Measurements from ENCODE around the gene C3AR1.
"Not testable (repeated sequence)": the region's sequence is repeated elsewhere in the genome, so short reads cannot be mapped to it uniquely, and the experiment has no call there.

Gene C3AR1

DNA sequence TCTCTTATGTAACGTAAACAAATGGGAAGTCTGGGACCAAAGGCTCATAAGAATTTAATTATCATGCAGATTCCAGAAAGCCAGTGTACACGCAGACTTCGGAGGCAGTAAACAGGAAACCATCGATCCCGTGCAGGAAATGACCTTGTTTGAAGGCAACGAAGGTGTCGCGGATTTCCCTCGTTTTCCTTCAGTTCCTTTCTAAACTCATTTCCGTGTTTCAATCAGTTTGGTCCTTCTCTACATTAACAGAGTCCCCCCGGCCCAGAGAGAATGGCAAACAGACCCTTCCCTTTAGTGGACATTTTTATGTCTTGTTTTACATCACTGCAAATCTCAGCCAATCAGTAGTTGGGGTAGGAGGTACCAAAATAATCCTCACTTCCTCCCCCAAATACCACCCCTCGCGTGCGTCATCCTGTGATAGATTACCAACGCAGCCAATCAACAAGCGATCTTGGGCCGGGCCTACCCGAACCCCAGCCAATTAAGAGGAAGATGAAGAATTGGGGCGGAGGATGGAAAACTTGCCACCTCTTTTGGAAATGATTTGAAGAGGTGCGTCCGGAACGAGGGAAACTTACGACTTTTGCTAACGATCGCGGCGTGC is 39.8 kb downstream of the C3AR1 start:
- DNase-seq = peak; percentile 99

DNA sequence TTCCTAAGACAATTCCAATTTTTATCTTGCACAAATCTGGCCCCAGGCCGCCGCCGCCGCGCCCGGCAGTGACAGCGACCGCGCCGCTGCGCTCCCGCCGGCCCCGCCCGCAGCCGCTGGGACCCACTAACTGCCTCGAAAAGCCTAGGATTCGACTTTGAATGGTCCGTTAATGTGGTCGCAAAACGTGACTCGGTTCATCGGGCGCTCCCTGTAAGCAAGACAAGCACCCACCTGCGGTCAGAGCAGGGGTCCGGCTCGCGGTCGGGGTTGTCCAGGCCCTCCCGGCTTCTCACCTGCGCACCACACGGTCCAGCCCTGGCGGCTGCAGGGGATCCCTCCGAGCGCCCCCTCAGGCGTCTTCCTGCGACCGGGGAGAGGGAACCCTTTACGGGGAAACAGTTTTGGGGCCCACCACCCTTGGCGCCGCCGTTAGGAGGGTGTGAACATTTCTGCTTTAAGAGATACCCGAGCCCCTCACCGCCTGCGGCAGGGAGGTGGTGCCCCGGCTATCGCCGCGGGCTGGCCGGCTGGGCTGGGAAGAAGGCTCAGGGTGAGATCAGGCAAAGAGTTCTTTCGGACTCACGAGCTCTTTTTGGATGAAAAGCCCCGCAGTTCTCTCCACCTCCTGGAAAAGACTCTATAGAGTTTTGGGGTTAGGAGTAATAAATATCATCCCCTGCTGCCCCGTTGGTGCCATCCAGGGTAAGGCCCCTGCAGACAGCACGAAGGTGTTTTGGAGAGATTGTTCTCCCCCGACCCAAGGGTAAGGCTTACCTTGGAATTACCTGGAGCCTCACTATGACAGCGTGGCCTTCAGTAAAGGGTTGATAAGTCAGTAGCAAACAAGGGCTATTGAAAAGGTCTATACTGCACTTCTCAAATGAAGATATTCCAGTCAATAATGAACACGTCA is 47.2 kb downstream of the C3AR1 start:
- peak; percentile 76 for DNase-seq

GRCh38 chr12:8018213-8018612 is 47.9 kb downstream of the C3AR1 start:
- not testable (repeated sequence) for DNase-seq

DNA sequence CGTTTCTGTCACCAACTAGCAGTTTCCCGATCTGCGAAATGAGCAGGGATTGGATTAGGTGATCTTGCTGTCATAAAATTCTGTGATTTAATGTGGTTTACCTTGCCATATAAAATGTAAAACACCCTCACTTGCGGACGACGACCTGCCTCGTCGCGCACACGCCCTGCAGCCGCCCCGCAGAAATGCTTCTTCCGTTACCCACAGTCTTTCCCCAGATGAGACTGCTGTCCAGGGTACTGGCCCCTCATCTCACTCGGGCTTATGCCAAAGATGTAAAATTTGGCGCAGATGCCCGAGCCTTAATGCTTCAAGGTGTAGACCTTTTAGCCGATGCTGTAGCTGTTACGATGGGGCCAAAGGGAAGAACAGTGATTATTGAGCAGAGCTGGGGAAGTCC is 51.3 kb downstream of the C3AR1 start:
- peak; percentile 72 for DNase-seq

DNA sequence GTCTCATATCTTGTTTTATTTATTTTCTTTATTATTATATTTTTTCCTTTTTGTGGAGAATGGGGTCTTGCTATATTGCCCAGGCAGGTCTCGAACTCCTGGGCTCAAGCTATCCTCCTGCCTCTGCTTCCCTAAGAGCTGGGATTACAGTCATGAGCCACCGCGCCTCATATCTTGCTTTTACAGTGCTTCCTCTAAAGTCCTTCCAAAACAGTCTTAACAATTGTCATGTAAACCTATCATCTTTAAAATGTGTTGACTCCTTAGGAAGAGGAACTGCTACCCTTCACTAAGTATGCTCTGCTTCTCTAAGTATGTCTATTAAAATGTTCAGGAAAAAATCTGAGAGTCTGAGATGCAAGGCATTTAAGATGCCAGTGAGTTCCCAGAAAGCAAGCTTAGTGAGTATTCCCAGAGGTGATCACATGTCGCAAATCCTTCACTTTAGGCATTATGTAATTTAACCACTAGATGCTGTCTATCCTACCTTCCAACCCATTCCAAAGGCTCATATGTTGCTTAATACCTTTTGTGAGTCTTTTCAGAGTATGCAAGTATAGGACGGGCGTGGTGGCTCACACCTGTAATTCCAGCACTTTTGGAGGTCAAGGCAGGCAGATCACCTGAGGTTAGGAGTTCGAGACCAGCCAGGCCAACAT is 53.4 kb downstream of the C3AR1 start:
- DNase-seq = no peak

DNA sequence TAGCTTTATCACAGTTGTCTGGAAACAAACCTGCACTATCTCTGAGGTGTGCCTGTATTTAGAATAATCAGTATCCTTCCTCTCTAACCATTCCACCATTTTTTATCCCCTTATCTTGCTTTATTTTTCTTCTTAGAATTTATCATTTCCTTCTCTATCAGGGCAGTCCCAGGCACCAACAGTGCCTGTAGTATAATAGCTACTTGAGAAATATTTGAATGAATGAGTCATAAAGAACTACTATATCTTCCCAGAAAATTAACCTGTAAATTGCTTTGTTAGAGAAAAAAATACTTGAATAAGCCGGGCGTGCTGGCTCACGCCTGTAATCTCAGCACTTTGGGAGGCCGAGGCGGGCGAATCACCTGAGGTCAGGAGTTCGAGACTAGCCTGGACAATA is 54.8 kb downstream of the C3AR1 start:
- DNase-seq = no peak
